Osteoblast (primary cell): ENCODE results near the gene COTL1. TPM values are rescaled to one million over a fixed set of nuclear protein-coding genes. Genes with fewer than 3 reads are reported as not detected.

Source experiments
- DNase-seq: peaks from one replicate; pipeline ENCODE4 v3.0.0; 2011; ENCODE audit warnings: low spot score, mixed read lengths; ENCODE audit not compliant: insufficient read length; ENCODE audit errors: missing footprints
- H2AFZ ChIP-seq: 2 replicates; pipeline ENCODE4 v1.6.0; 2011; ENCODE audit warnings: mild to moderate bottlenecking, low read length
- H3K27ac ChIP-seq: 2 replicates; pipeline ENCODE4 v1.5.1; 2011; ENCODE audit warnings: mild to moderate bottlenecking, low read depth, low read length, moderate library complexity
- H3K27me3 ChIP-seq: 2 replicates; pipeline ENCODE4 v1.6.0; 2012; ENCODE audit warnings: mild to moderate bottlenecking, control low read depth, inconsistent platforms, low read length, moderate library complexity; ENCODE audit not compliant: insufficient read depth
- H3K36me3 ChIP-seq: 2 replicates; pipeline ENCODE4 v1.5.1; 2011; ENCODE audit warnings: mild to moderate bottlenecking, low read length, control low read depth, moderate library complexity; ENCODE audit not compliant: insufficient read depth
- H3K4me1 ChIP-seq: 2 replicates; pipeline ENCODE4 v1.5.1; 2011; ENCODE audit warnings: mild to moderate bottlenecking, low read length, control low read depth, moderate library complexity; ENCODE audit not compliant: insufficient read depth
- H3K4me2 ChIP-seq: 2 replicates; pipeline ENCODE4 v1.6.0; 2011; ENCODE audit warnings: mild to moderate bottlenecking, low read length; ENCODE audit not compliant: insufficient read depth
- H3K4me3 ChIP-seq: fragments of 200-600 bp; sonication (generic); 3 replicates; pipeline ENCODE4 v1.5.1; 2012; ENCODE audit warnings: mild to moderate bottlenecking, low read length, inconsistent platforms; ENCODE audit not compliant: insufficient read depth
- H3K79me2 ChIP-seq: 2 replicates; pipeline ENCODE4 v1.6.0; 2012; ENCODE audit warnings: mild to moderate bottlenecking, low read length, control low read depth, inconsistent platforms; ENCODE audit not compliant: insufficient read depth
- H3K9me3 ChIP-seq: 2 replicates; pipeline ENCODE4 v1.5.1; 2011; ENCODE audit warnings: low read depth, low read length, control low read depth
- H4K20me1 ChIP-seq: 2 replicates; pipeline ENCODE4 v1.6.0; 2012; ENCODE audit warnings: mild to moderate bottlenecking, low read length, control low read depth; ENCODE audit not compliant: insufficient read depth
- total RNA-seq: library from RNA; depleted of rRNA; stranded (reverse); fragments of >200 nt; gene quantifications from 2 replicates; pipeline ENCODE4 v1.2.3, GENCODE V29; 2012
- TF ChIP-seq, protein P1 (sequence below): IDR thresholded peaks from 2 replicates; pipeline ENCODE4 v1.5.1; 2011; ENCODE audit warnings: mild to moderate bottlenecking, low read depth, low read length, moderate library complexity; ENCODE audit errors: extremely low read depth

COTL1 gene
- total RNA-seq, 1 donor = 145 TPM

DNA sequence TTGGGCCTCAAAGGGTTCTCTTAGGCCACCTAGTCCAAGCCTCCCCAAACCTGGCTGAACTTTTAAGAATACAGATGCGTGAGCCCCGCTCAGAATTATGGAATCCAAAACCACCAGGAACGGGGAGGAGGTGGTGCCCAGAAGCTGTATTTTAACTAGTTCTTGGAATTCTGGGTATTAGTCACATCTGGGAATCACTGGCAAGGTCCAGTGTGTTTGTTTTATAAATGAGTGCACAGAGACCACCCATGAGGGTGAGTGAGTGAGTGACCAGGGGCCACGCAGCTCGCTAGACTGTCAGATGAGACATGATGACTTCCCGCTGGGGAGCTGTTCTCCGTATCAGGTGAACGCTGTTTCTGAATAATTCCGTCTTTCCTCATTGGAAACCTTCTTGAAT is 44.6 kb upstream of the COTL1 start:
- no peak overlapping the region for H3K4me2 ChIP-seq
- H3K79me2 ChIP-seq = peaks cover 8% of the 10 kb centered on the region
- H3K27me3 ChIP-seq = no peaks in the 10 kb centered on the region
- H3K4me1 ChIP-seq = no peaks in the 10 kb centered on the region
- no peak for DNase-seq
- TF ChIP-seq, protein P1, sequence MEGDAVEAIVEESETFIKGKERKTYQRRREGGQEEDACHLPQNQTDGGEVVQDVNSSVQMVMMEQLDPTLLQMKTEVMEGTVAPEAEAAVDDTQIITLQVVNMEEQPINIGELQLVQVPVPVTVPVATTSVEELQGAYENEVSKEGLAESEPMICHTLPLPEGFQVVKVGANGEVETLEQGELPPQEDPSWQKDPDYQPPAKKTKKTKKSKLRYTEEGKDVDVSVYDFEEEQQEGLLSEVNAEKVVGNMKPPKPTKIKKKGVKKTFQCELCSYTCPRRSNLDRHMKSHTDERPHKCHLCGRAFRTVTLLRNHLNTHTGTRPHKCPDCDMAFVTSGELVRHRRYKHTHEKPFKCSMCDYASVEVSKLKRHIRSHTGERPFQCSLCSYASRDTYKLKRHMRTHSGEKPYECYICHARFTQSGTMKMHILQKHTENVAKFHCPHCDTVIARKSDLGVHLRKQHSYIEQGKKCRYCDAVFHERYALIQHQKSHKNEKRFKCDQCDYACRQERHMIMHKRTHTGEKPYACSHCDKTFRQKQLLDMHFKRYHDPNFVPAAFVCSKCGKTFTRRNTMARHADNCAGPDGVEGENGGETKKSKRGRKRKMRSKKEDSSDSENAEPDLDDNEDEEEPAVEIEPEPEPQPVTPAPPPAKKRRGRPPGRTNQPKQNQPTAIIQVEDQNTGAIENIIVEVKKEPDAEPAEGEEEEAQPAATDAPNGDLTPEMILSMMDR = no peak
- H3K27ac ChIP-seq = no peak overlapping the region
- no peak overlapping the region for H3K4me3 ChIP-seq
- H3K9me3 ChIP-seq = no peaks in the 10 kb centered on the region
- H3K36me3 ChIP-seq = peaks cover 65% of the 10 kb centered on the region
- H2AFZ ChIP-seq = no peak overlapping the region
- H4K20me1 ChIP-seq = peaks cover 27% of the 10 kb centered on the region

DNA sequence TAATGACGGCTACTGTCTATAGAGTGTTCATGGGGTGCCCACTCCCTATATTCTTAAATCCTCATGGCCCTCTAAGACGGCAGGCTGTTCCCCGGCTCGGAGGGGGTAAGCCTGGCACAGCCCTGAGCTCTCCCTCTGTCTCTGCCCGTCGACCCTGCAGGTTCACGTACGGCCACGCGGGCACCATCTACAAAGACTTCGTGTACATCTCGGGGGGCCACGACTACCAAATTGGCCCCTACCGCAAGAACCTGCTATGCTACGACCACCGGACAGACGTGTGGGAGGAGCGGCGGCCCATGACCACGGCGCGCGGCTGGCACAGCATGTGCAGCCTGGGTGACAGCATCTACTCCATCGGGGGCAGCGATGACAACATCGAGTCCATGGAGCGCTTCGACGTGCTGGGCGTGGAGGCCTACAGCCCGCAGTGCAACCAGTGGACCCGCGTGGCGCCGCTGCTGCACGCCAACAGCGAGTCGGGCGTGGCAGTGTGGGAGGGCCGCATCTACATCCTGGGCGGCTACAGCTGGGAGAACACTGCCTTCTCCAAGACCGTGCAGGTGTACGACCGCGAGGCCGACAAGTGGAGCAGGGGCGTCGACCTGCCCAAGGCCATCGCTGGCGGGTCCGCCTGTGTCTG is 43.7 kb upstream of the COTL1 start:
- H3K4me2 ChIP-seq = no peak overlapping the region
- H3K4me3 ChIP-seq = no peak overlapping the region
- H3K4me1 ChIP-seq = no peaks in the 10 kb centered on the region
- TF ChIP-seq, protein P1 = no peak
- H4K20me1 ChIP-seq = peaks cover 32% of the 10 kb centered on the region
- H2AFZ ChIP-seq = no peak overlapping the region
- no peak for DNase-seq
- H3K27me3 ChIP-seq = no peaks in the 10 kb centered on the region
- peaks cover 73% of the 10 kb centered on the region for H3K36me3 ChIP-seq
- peaks cover 15% of the 10 kb centered on the region for H3K79me2 ChIP-seq
- H3K27ac ChIP-seq = no peak overlapping the region
- H3K9me3 ChIP-seq = no peaks in the 10 kb centered on the region

DNA sequence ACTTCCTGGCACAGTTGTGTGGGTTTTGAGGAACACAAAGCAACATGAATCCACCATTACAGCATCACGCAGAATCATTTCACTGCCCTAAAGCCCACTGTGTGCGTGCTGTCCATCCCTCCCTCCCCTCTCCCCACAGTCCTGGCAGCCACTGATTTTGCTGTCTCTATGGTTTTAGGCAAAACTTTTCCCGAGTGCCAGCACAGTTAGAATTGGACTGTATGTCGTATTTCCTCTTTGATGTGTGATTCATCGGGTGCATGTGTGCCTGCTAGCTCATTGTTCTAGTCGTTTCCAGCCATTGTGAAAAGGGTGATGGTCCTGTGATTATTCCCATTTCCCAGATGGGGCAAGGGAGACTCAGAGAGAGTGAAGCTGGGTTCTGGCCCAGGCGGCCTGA is 43.1 kb upstream of the COTL1 start:
- H3K4me2 ChIP-seq = no peak overlapping the region
- peaks cover 15% of the 10 kb centered on the region for H3K79me2 ChIP-seq
- peaks cover 28% of the 10 kb centered on the region for H4K20me1 ChIP-seq
- no peaks in the 10 kb centered on the region for H3K4me1 ChIP-seq
- H3K27ac ChIP-seq = no peak overlapping the region
- H2AFZ ChIP-seq = no peak overlapping the region
- TF ChIP-seq, protein P1 = no peak
- no peak for DNase-seq
- H3K9me3 ChIP-seq = no peaks in the 10 kb centered on the region
- no peaks in the 10 kb centered on the region for H3K27me3 ChIP-seq
- peaks cover 69% of the 10 kb centered on the region for H3K36me3 ChIP-seq
- H3K4me3 ChIP-seq = no peak overlapping the region

DNA sequence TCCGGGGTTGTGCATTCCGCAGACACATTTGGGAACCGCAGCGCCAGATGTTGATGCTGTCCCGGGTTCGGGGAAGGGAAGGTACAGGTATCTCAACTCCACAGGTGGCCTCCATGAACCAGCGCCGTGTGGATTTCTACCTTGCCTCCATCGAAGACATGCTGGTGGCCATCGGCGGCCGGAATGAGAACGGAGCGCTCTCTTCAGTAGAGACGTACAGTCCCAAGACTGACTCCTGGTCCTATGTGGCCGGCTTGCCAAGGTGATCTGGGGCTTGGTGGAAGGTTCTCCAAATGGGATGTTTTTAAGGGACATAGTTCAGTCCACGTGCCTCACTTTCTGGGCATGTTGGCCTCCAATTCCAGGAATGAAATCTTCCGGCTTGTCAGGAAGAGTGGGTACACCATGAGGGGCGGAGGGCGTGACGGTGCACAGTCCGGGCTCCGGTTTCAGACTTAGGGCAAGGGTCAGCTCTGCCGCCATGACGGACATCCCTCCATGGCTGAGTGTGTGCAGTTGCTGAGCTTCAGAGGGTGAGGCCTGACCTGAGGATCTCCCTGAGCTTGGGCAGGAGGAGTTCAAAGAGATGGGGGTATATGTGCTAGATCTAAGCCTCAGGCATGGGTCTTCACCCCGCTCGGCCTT is 41.9 kb upstream of the COTL1 start:
- no peak overlapping the region for H2AFZ ChIP-seq
- H3K9me3 ChIP-seq = no peaks in the 10 kb centered on the region
- peaks cover 12% of the 10 kb centered on the region for H3K79me2 ChIP-seq
- H3K27ac ChIP-seq = no peak overlapping the region
- H4K20me1 ChIP-seq = peaks cover 24% of the 10 kb centered on the region
- H3K4me1 ChIP-seq = no peaks in the 10 kb centered on the region
- no peak for DNase-seq
- H3K27me3 ChIP-seq = no peaks in the 10 kb centered on the region
- H3K4me3 ChIP-seq = no peak overlapping the region
- no peak overlapping the region for H3K4me2 ChIP-seq
- TF ChIP-seq, protein P1 = no peak
- H3K36me3 ChIP-seq = peaks cover 75% of the 10 kb centered on the region
